ENCODE data around the gene DCDC1.

Gene DCDC1

GRCh38 chr11:31092638-31093037 is 276.9 kb downstream of the DCDC1 start:
- DNase-seq: no peak

- DNase-seq: peak in 1 of 2 experiments; percentile 30
Observed at GRCh38 chr11:31089117-31089516, 280.4 kb downstream of the DCDC1 start.

- DNase-seq: no peak
Observed at GRCh38 chr11:31069447-31070205, 299.9 kb downstream of the DCDC1 start.

- DNase-seq: no peak
Observed at GRCh38 chr11:31060880-31061279, 308.7 kb downstream of the DCDC1 start.

- no peak for DNase-seq
Observed at GRCh38 chr11:31059529-31059928, 310.0 kb downstream of the DCDC1 start.

- no peak for DNase-seq
Observed at GRCh38 chr11:31050061-31050765, 319.3 kb downstream of the DCDC1 start.

- peak; percentile 23 to 24 for DNase-seq
Observed at GRCh38 chr11:31045335-31045734, 324.2 kb downstream of the DCDC1 start.

- DNase-seq: no peak
Observed at GRCh38 chr11:31030138-31030792, 339.3 kb downstream of the DCDC1 start.

- DNase-seq: no peak
Observed at GRCh38 chr11:31026315-31026714, 343.2 kb downstream of the DCDC1 start.

- no peak for DNase-seq
Observed at GRCh38 chr11:31022080-31022479, 347.5 kb downstream of the DCDC1 start.

GRCh38 chr11:31019786-31020185 is 349.8 kb downstream of the DCDC1 start:
- no peak for DNase-seq

GRCh38 chr11:31005202-31005601 is 364.3 kb downstream of the DCDC1 start:
- DNase-seq: no peak

GRCh38 chr11:31001427-31001826 is 368.1 kb downstream of the DCDC1 start:
- DNase-seq: no peak

- no peak for DNase-seq
Observed at GRCh38 chr11:31000381-31000780, 369.2 kb downstream of the DCDC1 start.

- no peak for DNase-seq
Observed at GRCh38 chr11:30992513-30992849, 377.1 kb downstream of the DCDC1 start.

- DNase-seq: no peak
Observed at GRCh38 chr11:30991802-30992512, 377.6 kb downstream of the DCDC1 start.

GRCh38 chr11:30991376-30991775 is 378.2 kb downstream of the DCDC1 start:
- DNase-seq: no peak

- DNase-seq: no peak
Observed at GRCh38 chr11:30990625-30991296, 378.8 kb downstream of the DCDC1 start.

- DNase-seq: no peak
Observed at GRCh38 chr11:30987819-30988218, 381.7 kb downstream of the DCDC1 start.

GRCh38 chr11:30985536-30985935 is 384.0 kb downstream of the DCDC1 start:
- DNase-seq: no peak

- DNase-seq: no peak
Observed at GRCh38 chr11:30984827-30985226, 384.7 kb downstream of the DCDC1 start.

GRCh38 chr11:30984442-30984816 is 385.1 kb downstream of the DCDC1 start:
- no peak for DNase-seq
